NK-92 (cell line): ENCODE data around the gene CEND1.

ENCODE experiments used
- DNase-seq: peaks from one replicate; lab custom pipeline; 2025; ENCODE audit not compliant: unreplicated experiment; lab: John Stamatoyannopoulos, UW

The CEND1 gene

DNA sequence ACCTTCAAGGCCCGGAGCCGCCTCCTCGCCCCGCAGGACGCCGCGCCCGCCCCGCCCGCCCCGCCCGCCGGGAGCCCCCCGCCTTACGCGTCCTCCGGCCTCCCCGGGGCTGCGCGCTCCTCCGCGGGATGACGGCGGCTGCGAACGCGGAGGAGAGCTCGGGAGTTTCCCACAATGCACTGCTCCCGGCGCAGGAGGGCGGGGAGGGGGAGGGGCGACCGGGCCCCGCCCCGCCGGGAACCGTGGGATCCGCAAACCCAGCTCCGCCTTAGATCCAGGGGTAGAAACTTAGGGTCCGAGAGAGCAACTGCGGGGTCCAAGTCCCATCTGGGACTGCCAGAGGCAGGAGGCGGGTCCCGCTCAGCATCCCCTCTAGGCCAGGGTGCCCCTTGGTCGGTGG is at the start of gene CEND1:
TSS of gene CEND1 (minus strand) at position 148 of the 400 bp plus-strand sequence. CDS start 1,514 bp downstream, outside the sequence.
- DNase-seq, result no peak

DNA sequence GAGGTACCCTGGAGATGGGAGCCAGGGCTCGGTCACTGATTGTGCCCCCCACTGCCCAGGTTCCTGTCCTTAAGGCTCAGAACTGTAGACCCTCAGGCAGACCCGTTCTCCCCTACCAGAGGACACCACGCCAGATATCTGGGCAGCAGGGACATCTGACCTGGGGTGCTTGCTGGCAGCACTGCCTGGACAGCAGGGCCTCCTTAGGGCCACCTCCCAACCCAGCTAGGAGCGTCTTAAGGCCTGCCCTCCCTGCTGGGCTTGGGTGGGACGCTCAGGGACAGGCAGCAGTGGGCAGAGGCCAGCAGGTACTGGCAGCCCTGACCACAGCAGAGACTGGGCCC is 49.4 kb upstream of the CEND1 start:
- DNase-seq, result no peak

DNA sequence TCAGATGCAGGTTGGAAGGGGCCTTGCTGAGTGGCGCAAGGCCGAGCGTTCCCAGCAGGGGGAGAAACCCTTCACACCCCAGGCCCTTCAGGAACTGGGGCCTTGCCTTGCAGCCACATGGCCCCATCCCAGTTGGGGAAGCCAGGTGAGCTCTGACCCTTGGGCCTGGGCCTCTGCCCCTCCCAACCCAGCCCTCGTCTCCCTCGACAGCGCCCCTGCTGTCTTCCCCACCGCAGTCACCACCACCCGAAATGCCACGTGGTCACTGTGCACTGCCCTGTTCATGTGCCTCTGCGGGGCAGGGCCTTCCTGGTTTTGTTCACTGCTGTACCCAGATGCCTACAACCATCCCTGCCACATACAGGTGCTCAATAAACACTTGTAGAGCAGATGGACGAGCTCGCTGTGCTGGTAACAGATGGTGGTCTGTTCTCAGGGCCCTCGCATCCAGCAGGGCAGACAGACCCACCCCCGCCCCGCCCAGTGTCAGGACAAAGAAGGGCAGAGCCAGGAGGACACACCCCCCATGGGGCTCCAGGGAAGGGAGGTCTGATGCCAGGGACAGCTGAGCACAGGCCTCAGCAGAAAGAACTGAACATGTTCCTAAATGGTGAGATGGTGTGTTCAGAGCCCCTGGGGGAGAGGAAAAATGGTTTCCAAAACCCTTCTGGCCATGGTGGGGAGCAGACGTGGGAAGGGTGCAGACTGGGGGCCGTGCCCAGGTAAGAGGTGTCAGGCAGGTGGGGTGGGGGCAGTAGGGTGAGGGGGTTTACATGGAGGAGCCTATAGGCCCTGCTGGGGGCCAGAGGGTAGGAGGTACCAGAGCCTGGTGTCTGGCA is 48.8 kb upstream of the CEND1 start:
- DNase-seq, result no peak

DNA sequence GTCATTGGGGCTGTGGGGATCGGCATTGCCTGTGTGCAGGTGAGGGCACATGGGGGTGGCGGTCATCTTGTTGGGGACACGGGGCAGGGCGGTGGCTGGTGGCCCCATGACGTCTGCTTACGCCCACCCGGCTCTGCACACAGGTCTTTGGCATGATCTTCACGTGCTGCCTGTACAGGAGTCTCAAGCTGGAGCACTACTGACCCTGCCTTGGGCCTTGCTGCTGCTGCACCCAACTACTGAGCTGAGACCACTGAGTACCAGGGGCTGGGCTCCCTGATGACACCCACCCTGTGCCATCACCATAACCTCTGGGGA is 48.1 kb upstream of the CEND1 start:
- DNase-seq, result no peak

DNA sequence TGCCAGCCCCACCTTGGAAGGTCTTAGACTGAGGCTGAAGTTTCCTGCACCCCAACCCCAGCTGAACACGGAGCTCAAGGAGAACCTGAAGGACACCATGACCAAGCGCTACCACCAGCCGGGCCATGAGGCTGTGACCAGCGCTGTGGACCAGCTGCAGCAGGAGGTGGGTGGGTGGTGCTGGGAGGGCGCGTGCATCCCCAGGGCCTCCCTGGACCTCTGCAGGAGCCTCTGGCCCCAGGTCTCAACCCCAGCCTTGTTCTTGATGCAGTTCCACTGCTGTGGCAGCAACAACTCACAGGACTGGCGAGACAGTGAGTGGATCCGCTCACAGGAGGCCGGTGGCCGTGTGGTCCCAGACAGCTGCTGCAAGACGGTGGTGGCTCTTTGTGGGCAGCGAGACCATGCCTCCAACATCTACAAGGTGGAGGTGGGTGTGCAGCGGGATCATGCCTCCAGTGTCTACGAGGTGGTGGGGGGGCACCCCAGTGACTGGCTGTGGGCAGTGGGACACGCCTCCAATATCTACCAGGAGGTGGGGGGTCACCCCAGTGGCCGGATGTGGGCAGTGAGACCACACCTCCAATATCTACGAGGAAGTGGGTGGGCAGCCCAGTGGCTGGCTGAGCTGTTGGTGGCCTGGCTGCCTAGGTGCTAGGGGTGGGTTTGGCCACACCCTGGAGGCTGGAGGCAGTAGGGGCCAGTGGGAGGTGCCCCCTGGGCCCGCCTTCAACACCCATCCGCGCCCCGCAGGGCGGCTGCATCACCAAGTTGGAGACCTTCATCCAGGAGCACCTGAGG is 47.5 kb upstream of the CEND1 start:
- no peak for DNase-seq

DNA sequence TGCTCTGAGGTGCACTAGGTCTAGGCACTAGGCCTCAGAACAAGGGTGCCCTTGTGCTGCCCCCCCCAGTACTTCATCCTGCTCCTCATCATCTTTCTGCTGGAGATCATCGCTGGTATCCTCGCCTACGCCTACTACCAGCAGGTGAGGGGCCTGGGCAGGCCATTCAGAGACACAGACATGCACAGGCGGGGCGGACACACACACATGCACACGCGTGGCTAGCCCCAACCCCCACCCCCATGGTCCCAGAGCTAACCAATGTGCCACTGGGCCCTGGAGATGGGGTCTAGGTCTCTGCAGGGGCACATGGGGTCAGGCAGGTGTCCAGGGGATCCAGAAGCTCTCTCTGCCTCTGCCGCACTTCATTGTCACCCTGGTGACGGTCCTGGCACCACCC is 46.8 kb upstream of the CEND1 start:
- DNase-seq, result no peak

DNA sequence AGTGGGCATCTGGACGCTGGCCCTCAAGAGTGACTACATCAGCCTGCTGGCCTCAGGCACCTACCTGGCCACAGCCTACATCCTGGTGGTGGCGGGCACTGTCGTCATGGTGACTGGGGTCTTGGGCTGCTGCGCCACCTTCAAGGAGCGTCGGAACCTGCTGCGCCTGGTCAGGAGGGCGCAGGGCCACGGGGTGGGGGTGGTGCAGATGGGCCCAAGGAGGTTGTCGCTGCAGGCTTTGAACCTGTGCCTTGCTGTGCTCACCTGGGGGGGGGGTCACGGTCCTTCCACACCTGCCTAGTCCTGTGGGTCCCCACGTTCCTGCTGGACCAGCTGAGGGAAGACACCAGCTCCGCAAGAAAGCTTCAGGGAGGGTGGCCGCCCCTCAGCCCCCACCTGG is 46.4 kb upstream of the CEND1 start:
- DNase-seq, result no peak

DNA sequence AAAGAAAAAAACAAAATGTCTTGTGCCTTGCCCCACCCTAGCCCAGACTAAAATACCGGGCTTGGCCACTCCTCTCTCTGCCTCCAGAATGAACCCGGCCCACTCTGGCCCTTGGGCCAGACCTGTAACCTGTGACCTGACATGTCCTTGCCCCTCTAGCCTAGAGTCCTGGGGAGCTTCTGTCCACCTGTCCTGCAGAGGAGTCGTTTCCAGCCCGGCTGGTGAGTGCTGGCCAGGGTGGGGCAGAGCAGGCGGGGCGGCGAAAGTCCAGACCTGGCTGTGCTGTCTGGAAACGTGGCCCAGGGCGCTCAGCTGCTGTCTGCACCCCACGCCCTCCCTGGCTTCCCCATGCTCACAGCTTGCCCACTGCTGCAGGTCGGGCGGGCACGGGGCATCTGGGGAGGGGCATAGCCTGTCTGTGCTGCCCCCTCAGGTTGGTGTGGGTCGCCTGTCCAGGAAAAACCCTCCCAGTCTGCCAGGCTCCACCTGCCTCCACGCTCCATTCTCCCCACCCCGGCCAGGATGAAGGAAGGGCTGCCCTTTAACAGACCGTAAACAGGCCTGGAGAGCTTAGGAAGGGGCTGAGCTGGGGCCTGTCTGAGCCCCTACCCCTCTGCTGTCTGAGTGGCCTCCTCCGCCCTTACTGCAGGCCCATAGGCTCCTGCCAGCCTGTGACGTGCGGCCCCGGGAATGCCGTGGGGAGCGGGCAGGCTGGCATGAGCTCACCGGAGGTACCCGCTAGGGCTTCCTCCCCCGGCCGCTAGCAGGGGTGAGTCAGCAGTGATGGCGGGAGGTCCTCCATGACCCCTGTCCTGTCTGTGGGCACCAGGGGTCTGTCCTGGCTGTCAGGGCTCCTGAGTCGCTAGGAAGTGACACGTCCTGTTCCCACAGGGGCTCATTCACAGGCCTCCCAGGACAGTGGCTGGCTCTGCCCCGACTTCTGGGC is 44.8 kb upstream of the CEND1 start:
- DNase-seq, result no peak

DNA sequence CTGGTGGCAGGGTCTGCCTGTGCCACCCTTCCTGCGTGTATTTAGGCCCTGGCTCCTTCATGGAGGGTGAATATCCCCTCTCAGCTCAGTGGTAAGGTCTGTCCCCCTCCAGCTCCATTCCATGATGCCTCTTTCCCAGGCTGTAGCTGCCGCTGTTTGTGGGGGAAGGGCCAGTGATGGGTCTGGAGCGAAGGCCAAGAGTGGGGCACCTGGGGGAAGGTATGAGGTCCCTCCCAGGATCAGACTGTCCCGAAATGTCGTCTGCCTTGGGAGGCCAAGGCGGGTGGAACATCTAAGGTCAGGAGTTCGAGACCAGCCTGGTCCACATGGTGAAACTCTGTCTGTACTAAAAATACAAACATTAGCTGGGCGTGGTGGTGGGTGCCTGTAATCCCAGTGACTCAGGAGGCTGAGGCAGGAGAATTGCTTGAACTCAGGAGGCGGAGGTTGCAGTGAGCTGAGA is 44.0 kb upstream of the CEND1 start:
- DNase-seq, result no peak

DNA sequence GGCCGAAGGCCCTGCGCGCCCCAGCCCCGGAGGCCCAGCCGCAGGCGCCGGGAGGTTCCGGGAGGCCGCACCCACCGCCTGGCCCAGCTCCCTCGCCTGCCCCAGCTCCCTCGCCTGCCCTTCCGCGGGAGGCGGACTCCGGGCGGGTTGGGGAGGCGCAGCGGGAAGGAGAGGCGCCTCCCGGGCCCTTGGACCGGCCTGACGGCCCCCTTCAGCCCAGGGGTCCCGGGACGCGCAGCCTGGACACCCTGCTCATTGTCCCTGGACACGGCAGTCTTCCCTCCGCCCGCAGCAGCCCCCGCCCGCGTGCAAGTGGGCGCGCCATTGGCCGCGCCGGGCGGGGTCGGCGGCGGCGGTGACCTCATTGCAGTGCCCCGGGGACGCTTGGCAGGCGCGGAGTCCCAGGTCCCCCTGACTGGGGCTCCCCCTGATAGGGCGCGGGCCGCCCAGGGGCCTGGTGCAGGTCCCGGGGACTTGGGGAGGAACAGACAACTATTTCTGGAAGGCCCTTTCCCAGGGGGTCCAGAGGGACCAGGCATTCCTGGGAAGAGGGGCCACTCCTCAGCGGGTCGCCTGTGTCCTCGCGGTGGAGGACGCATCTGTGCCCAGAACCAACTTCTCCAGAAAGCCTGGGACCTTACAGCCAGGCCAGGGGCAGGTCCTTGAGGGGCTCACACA is 43.4 kb upstream of the CEND1 start:
- no peak for DNase-seq

DNA sequence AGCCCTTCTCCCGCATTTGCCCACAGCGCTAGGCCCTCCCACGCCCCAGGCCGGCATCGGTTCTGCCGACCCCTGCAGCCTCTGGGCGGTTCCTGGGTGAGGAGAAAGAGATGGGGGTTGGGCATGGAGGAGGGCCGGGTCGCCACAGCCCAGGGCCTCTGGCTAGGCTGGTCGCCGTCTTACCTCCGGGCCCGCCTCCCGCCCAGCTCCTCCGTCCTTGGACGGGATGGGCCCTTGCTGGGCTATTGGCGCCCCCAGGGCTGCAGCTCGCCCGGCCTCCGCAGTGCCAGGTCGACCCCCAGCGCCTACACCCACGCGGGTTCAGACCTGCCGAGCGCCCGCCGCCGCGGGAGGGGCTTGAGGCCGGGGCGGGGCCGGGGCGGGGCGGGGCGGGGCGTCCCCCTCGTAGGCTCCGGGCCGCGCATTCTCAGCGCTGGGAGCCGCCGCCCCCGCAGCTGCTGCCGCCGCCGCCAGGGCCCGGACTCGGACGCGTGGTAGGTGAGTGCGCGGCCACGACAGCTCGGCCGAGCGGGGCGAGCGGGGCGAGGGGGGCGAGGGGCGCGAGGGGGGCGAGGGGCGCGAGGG is 42.7 kb upstream of the CEND1 start, which contains the start of gene CD151:
TSS of gene CD151 (plus strand) at position 424 of the 585 bp plus-strand sequence. CDS start 3,118 bp downstream, outside the sequence.
- no peak for DNase-seq

DNA sequence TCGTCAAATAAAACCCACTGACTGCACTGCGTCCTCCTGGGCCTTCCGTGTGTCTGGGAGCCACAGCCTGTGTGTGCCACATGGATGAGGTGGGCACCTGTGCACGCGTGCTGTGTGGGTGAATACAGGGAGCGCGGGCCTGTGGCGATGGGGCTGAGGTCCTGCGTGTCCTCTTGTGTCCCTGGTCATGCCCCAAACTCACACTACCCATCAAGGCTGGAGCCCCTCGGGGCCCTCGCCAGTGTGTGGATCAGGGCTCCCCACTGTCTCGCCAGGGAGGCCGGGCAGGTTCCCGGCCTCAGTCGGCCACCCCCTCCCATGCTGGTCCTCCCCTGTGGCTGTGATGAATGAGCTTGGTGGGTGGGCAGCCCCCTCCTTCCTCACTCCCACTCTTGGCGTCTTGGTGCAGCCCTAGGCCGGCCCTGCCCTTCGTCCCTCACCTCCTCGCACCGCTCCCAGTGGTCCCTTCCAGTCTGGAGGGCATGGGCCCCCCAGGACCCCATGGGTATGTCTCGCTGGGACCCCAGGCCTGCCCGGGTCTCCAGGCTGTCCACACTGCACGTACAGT is 42.2 kb upstream of the CEND1 start:
- DNase-seq, result no peak

DNA sequence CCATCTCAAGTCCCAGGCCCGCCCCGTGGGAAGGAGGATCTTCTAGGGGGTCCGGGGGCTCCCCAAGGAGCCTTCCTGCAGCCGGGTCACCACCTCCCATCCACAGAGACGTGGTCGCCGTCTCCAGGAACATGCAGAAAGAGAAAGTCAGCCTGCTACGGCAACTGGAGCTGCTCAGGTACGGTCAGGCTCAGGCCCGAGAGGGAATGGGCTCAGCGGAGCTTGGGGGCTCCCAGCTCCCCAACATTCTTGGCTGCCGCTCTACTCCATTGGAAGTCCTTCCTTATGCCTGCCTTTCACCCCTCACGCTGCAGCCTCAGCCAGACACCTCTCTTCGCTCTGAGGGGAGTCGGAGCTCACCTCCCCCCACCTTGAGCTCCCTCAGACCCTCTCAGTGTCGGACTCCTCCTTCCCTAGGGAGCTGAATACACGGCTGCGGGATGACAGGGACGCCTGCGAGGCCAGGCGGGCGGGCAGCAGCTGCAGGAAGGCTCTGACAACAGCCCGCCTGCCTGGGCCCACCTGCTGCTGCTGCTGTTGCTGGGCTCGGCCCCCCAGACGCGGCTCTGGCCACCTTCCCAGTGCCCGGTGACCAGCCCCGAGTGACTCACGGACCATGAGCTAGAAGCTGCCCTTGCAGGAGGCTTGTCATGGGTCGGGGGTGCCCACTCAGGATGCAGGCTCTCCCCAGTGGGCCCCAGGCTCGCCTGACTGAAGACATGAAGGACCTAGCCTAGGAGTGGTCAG is 41.4 kb upstream of the CEND1 start:
- DNase-seq, result no peak

DNA sequence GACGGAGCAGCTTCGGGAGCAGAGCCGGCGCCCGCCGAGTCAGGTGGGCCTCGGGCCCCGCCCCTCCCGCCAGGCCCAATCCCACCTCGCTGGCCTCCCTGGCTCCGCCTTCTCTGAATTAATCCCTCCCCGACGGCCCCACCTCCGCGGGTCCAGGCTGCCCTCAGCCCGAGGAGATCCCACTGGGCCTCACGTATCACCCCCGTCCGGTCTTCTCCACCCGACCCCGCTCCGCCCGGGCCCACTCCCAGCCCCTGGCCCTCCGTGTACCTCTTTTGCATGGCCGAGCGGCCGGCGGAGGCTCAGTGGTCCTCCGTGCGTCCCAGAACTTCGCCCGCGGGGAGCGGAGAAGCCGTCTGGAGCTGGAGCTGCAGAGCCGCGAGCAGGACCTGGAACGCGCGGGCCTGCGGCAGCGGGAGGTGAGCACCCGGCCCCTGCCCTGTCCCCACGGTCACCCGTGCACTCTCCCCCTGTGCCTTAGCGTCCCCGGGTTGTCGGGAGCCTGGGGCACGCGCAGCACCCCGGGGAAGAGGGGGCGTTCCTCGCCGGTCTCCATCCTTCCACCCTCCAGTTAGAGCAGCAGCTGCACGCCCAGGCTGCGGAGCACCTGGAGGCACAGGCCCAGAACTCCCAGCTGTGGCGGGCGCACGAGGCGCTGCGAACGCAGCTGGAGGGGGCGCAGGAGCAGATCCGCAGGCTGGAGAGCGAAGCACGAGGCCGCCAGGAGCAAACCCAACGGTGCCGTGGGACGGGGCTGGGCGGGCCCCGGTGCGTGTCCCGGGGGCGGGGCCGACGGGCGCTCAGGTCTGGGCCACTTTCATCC is 40.6 kb upstream of the CEND1 start:
- DNase-seq, result no peak

DNA sequence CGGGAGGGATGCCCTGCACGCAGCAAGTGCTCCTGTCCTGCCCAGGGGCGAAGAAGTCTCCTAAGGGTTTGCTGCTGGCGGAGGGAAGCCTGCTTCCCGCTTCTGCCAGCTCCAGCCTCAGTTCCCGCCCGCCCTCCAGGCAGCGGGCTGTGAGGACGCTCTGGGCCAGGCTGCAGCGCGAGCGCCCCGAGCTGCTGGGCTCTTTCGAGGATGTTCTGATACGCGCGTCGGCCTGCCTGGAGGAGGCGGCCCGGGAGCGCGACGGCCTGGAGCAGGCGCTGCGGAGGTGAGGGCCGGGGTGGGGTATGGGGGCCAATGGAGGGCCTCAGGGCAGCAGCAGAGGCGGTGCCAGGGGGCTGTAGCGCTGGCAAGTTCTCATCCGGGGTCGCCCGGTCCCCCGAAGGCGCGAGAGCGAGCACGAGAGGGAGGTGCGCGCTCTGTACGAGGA is 40.0 kb upstream of the CEND1 start:
- no peak for DNase-seq

DNA sequence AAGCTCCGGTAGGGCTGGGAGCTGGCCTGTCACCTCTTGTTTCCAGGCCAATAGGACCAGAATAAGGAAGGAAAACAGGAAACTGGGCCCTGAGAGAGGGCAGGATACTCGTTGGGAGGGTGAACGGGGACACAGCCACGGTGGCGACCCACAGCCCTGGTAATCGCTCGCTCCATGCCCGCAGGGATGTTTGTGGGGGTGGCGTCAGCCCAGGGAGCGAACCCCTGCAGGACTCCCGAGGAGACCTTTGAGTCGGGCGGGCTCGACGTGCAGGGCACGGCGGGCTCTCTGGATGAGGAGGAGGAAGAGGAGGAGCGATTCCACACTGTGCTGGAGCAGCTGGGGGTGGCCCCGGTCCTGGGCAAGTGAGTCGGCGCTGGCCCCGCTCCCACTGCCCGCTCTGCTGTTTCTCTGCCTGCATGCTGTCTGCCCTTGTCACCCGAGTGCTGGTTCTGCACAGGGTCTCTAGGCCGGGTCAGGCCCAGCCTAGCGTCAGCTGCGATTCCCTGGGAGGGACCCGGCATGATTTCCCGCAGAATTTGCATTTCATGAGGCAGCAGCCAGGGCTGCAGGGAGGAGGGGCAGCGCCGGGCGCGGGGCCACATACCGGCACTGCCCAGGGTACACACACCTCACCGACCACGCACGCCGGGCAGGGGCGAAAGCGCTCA is 39.4 kb upstream of the CEND1 start:
- no peak for DNase-seq

DNA sequence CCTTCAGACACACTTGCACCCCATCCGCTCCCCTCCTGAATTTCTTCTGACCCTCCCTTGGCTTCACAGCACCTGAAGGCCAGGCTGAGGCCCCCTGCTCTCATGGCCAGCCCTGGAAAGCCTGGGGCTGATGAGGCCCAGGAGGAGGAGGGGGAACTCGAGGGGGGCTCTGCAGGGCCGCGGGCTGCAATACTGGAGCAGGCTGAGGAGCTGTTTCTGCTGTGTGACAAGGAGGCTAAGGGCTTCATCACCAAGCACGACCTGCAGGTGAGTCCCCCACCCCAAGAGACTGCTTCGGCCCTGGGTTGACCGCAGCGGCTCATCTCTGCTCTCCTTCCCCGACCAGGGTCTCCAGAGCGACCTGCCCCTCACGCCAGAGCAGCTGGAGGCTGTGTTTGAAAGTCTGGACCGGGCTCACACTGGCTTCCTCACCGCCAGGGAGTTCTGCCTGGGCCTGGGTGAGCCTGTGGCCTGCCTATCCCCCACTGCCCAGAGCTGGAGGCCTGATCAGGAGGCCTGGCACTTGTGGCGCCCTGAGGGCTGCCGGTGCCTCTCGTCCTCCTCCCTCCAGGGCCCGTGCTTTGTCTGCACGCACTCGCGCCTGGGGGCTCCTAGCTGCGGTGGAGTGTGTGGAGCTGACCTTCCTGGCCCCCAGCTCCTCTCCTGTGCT is 38.8 kb upstream of the CEND1 start:
- no peak for DNase-seq
